IMR-90 (cell line): ENCODE measurements around the gene FOXI1. TPM values are rescaled to one million over a fixed set of nuclear protein-coding genes. Genes with fewer than 3 reads are reported as not detected.

Source experiments
- ATAC-seq: fragments of 200-7000 bp; cut with Tn5 transposase; 2 replicates; pipeline ENCODE4 v1.9.1; 2020; ENCODE audit warnings: low read depth, mild to moderate bottlenecking, moderate library complexity
- BruUV-seq: library from RNA; stranded (reverse); fragments of 400-500 nt; replicated peaks from 2 replicates; lab custom pipeline; 2021; lab: Mats Ljungman, UMichigan
- CTCF ChIA-PET: fragments of 300-600 bp; formaldehyde crosslinking; extraction: SDS; loops from one replicate; lab custom pipeline; 2021; ENCODE audit warnings: antibody characterized with exemption; lab: Yijun Ruan, JAX
- POLR2A ChIA-PET: fragments of 300-600 bp; sonication (Branson Sonifier 250); formaldehyde crosslinking; loops from one replicate; lab custom pipeline; 2022; ENCODE audit warnings: antibody characterized with exemption; ENCODE audit not compliant: unreplicated experiment; lab: Charles Lee
- DNase-seq: peaks from one replicate; pipeline ENCODE4 v3.0.0; 2013
- H2AFZ ChIP-seq: replicated peaks from 2 replicates; pipeline ENCODE3; 2013; ENCODE audit warnings: low read length, mild to moderate bottlenecking; ENCODE audit not compliant: poor library complexity
- H2AK5ac ChIP-seq: 2 replicates; pipeline ENCODE4 v1.6.1; 2013; ENCODE audit warnings: low read depth, low read length, inconsistent platforms
- H2AK9ac ChIP-seq: replicated peaks from 2 replicates; pipeline ENCODE3; 2013; ENCODE audit warnings: mild to moderate bottlenecking, low read depth, low read length, moderate library complexity; ENCODE audit not compliant: poor library complexity
- H2BK120ac ChIP-seq: 2 replicates; pipeline ENCODE4 v1.6.1; 2013; ENCODE audit warnings: low read depth, low read length, inconsistent platforms
- H2BK15ac ChIP-seq: 3 replicates; pipeline ENCODE4 v1.6.1; 2013; ENCODE audit warnings: low read depth, low read length, inconsistent platforms
- H2BK20ac ChIP-seq: 2 replicates; pipeline ENCODE4 v1.6.1; 2013; ENCODE audit warnings: low read depth, mild to moderate bottlenecking, inconsistent platforms, low read length, moderate library complexity
- H2BK5ac ChIP-seq: 2 replicates; pipeline ENCODE4 v1.6.1; 2013; ENCODE audit warnings: mild to moderate bottlenecking, low read depth, low read length, inconsistent platforms; ENCODE audit not compliant: poor library complexity, severe bottlenecking
- H3K14ac ChIP-seq: replicated peaks from 2 replicates; pipeline ENCODE4 v1.6.1; 2013; ENCODE audit warnings: low read depth, low read length, inconsistent platforms
- H3K18ac ChIP-seq: 2 replicates; pipeline ENCODE4 v1.6.1; 2013; ENCODE audit warnings: low read depth, low read length, control low read depth
- H3K23ac ChIP-seq: 2 replicates; pipeline ENCODE4 v1.6.1; 2013; ENCODE audit warnings: low read depth, low read length, inconsistent platforms
- H3K27ac ChIP-seq: 2 replicates; pipeline ENCODE4 v1.5.1; 2013; ENCODE audit warnings: mild to moderate bottlenecking, control low read depth, low read length; ENCODE audit not compliant: insufficient read depth
- H3K27me3 ChIP-seq: 2 replicates; pipeline ENCODE4 v1.6.1; 2013; ENCODE audit warnings: low read length; ENCODE audit not compliant: control insufficient read depth, insufficient read depth
- H3K36me3 ChIP-seq: 2 replicates; pipeline ENCODE4 v1.6.1; 2013; ENCODE audit warnings: low read length, mixed read lengths; ENCODE audit not compliant: control insufficient read depth, insufficient read depth
- H3K4ac ChIP-seq: 2 replicates; pipeline ENCODE4 v1.6.1; 2013; ENCODE audit warnings: low read depth, low read length, inconsistent platforms
- H3K4me1 ChIP-seq: 2 replicates; pipeline ENCODE4 v1.6.1; 2013; ENCODE audit warnings: low read length, mixed read lengths; ENCODE audit not compliant: control insufficient read depth, insufficient read depth
- H3K4me2 ChIP-seq: 2 replicates; pipeline ENCODE4 v1.6.1; 2013; ENCODE audit warnings: low read depth, mild to moderate bottlenecking, control low read depth, low read length, moderate library complexity
- H3K4me3 ChIP-seq: 2 replicates; pipeline ENCODE4 v1.5.1; 2013; ENCODE audit warnings: low read depth, mild to moderate bottlenecking, control low read depth, low read length, moderate library complexity; ENCODE audit not compliant: insufficient read depth
- H3K56ac ChIP-seq: 2 replicates; pipeline ENCODE4 v1.6.1; 2013; ENCODE audit warnings: low read length, inconsistent platforms; ENCODE audit not compliant: insufficient read depth; ENCODE audit errors: extremely low read depth
- H3K79me1 ChIP-seq, 2 experiments: 2 replicates each; pipeline ENCODE4 v1.6.1; 2013; ENCODE audit warnings: low read length in 2 of 2, inconsistent platforms in 1 of 2, low read depth in 1 of 2
- H3K9ac ChIP-seq: 2 replicates; pipeline ENCODE4 v1.6.1; 2013; ENCODE audit warnings: low read depth, low read length, control low read depth
- H3K9me1 ChIP-seq: 2 replicates; pipeline ENCODE4 v1.6.1; 2013; ENCODE audit warnings: low read length, inconsistent platforms; ENCODE audit not compliant: insufficient read depth
- H3K9me3 ChIP-seq: 2 replicates; pipeline ENCODE4 v1.6.1; 2013; ENCODE audit warnings: low read length; ENCODE audit not compliant: control insufficient read depth, insufficient read depth
- H4K20me1 ChIP-seq: 2 replicates; pipeline ENCODE4 v1.6.1; 2013; ENCODE audit warnings: low read length, inconsistent platforms; ENCODE audit not compliant: insufficient read depth
- H4K5ac ChIP-seq: 2 replicates; pipeline ENCODE4 v1.6.1; 2013; ENCODE audit warnings: mild to moderate bottlenecking, low read depth, low read length, control low read depth
- H4K8ac ChIP-seq, 2 experiments: 2 replicates each; pipeline ENCODE4 v1.6.1; 2013; ENCODE audit warnings: low read depth in 2 of 2, low read length in 2 of 2, control low read depth in 1 of 2, inconsistent platforms in 1 of 2
- H4K91ac ChIP-seq: 2 replicates; pipeline ENCODE4 v1.6.1; 2013; ENCODE audit warnings: low read depth, low read length, inconsistent platforms; ENCODE audit not compliant: insufficient read depth
- CTCF ChIP-seq: conservative IDR thresholded peaks from 2 replicates; pipeline ENCODE4 v1.5.1; 2012; ENCODE audit warnings: mild to moderate bottlenecking, low read depth, low read length, improper control_type of control experiment
- FOS ChIP-seq: fragments of 150-350 bp; IDR thresholded peaks from 2 replicates; pipeline ENCODE4 v1.6.1; 2016; ENCODE audit warnings: low read depth, low read length
- MAFK ChIP-seq: IDR thresholded peaks from 2 replicates; pipeline ENCODE4 v1.6.1; 2012; ENCODE audit warnings: low read depth, low read length, improper control_type of control experiment
- MXI1 ChIP-seq: IDR thresholded peaks from 2 replicates; pipeline ENCODE4 v1.6.1; 2012; ENCODE audit warnings: low read depth, mild to moderate bottlenecking, low read length, moderate library complexity, borderline replicate concordance
- NFE2L2 ChIP-seq: fragments of 150-350 bp; IDR thresholded peaks from 2 replicates; pipeline ENCODE4 v1.6.1; 2016; ENCODE audit warnings: low read depth, mild to moderate bottlenecking, low read length
- POLR2A ChIP-seq: IDR thresholded peaks from 2 replicates; pipeline ENCODE4 v1.6.1; 2012; ENCODE audit warnings: mild to moderate bottlenecking, low read depth, low read length
- RCOR1 ChIP-seq: IDR thresholded peaks from 2 replicates; pipeline ENCODE4 v1.6.1; 2012; ENCODE audit warnings: mild to moderate bottlenecking, low read length, improper control_type of control experiment; ENCODE audit not compliant: insufficient replicate concordance
- RFX5 ChIP-seq: IDR thresholded peaks from 2 replicates; pipeline ENCODE4 v1.8.0; 2012; ENCODE audit warnings: low read depth, mild to moderate bottlenecking, low read length, moderate library complexity
- USF2 ChIP-seq: fragments of 150-350 bp; IDR thresholded peaks from 2 replicates; pipeline ENCODE4 v1.6.1; 2017; ENCODE audit warnings: mild to moderate bottlenecking, antibody characterized with exemption, low read length, low read depth
- WGBS, 2 experiments: methylation state at CpG; one replicate each; pipeline versions ENCODE4 v1.1.5 to v1.1.7; 2013; ENCODE audit warnings: missing lambda C conversion rate in 2 of 2; ENCODE audit not compliant: insufficient read length in 1 of 2; ENCODE audit errors: extremely low coverage in 2 of 2; 5-methylcytosine and 5-hydroxymethylcytosine counted together
- dilution Hi-C: fragments of 300-500 bp; cut with HindIII; formaldehyde crosslinking; loops from one replicate; pipeline ENCODE4 v1.14.3; 2018; ENCODE audit warnings: low sequenced_read_pairs; ENCODE audit not compliant: unreplicated experiment
- in situ Hi-C: fragments of 300-500 bp; cut with MboI; formaldehyde crosslinking; loops from 3 replicates; pipeline ENCODE4 v1.14.3; 2019; ENCODE audit warnings: low sequenced_read_pairs, inconsistent platforms, mixed read lengths
- intact Hi-C: fragments of 100-400 bp; cut with micrococcal nuclease; formaldehyde crosslinking; loops from 2 replicates; pipeline ENCODE4 v1.10.0; 2022
- polyA plus RNA-seq, 3 experiments: library from polyadenylated mRNA; depleted of rRNA; stranded (reverse); fragments of >200 nt; gene quantifications; 2 replicates each; pipeline ENCODE4 v1.2.3, GENCODE V29; 2012; ENCODE audit warnings: low replicate concordance in 1 of 3
- total RNA-seq: library from RNA; depleted of rRNA; stranded (reverse); fragments of >200 nt; gene quantifications from 2 replicates; pipeline ENCODE4 v1.2.3, GENCODE V29; 2012

The FOXI1 gene
- total and polyA plus RNA-seq, 2 of the 4 experiments (the other 2 are of a cell fraction): not detected

GRCh38 chr5:170147753-170148264 lies 42.1 kb downstream of the FOXI1 start:
- no peak overlapping the region for H3K56ac ChIP-seq
- TF ChIP-seq USF2 (no peak), POLR2A (no peak), MXI1 (no peak), NFE2L2 (no peak), MAFK (no peak), RCOR1 (no peak), RFX5 (no peak), CTCF (no peak), FOS (no peak)
- H3K27me3 ChIP-seq: no peaks in the 10 kb centered on the region
- H3K9me1 ChIP-seq: no peaks in the 10 kb centered on the region
- H4K20me1 ChIP-seq: no peaks in the 10 kb centered on the region
- H2AFZ ChIP-seq: no peak overlapping the region
- H2AK5ac ChIP-seq: no peak overlapping the region
- no peak overlapping the region for H3K23ac ChIP-seq
- H3K4me2 ChIP-seq: no peak overlapping the region
- H4K8ac ChIP-seq: no peak overlapping the region
- no peak overlapping the region for H2BK20ac ChIP-seq
- in situ Hi-C loops: no loop called here
- no peak overlapping the region for H3K4ac ChIP-seq
- DNase-seq (no peak), ATAC-seq (no peak)
- ChIA-PET CTCF (no interaction called here), POLR2A (no interaction called here)
- H3K14ac ChIP-seq: no peak overlapping the region
- no peak overlapping the region for H4K91ac ChIP-seq
- H3K79me1 ChIP-seq: no peaks in the 10 kb centered on the region
- no peak overlapping the region for H2BK15ac ChIP-seq
- H3K27ac ChIP-seq: no peak overlapping the region
- no peak overlapping the region for H2BK120ac ChIP-seq
- no CpG with 5 or more reads among the region's 4 CpGs for WGBS, 2 experiments
- H3K36me3 ChIP-seq: no peaks in the 10 kb centered on the region
- dilution Hi-C loops: no loop called here
- H2AK9ac ChIP-seq: no peak overlapping the region
- peaks cover 7% of the 10 kb centered on the region; the same call in 1 of the 2 replicates for H3K4me1 ChIP-seq
- no peak overlapping the region for H4K5ac ChIP-seq
- no peaks in the 10 kb centered on the region for H3K9me3 ChIP-seq
- H2BK5ac ChIP-seq: no peak overlapping the region
- no TSS peak for BruUV-seq
- intact Hi-C loops: no loop called here
- H3K18ac ChIP-seq: no peak overlapping the region
- H3K4me3 ChIP-seq: no peak overlapping the region
- no peak overlapping the region for H3K9ac ChIP-seq
